ENCODE data around the gene ERGIC3.

The ERGIC3 gene

DNA sequence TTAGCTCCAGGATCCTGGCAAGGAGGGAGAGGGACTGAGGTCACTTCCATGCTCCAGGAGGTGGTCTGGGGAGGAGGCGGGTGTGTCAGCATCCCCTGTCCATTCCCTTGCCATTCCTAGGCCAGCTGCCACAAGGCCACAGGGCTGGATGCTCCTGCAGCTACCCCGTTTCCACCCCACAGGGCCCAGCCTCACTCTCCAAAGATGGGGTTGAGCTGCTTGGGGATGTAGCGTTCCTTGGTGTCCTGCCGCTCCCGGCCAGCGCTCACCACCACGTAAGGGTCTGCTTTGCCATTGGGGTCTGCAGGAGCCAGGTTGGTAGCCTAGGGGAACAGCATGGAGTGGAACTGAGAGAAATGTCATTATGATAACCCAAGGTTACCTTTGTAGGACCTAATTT, 23.0 kb downstream of the ERGIC3 start:
- Mint-ChIP-seq H3K27ac (no peak overlapping the region), H3K4me1 (peaks cover 7% of the 10 kb centered on the region), H3K27me3 (ENCODE audit: low read depth, poor library complexity) (peaks cover 5% of the 10 kb centered on the region), H3K4me3 (no peak overlapping the region), H3K36me3 (ENCODE audit: low read depth) (peaks cover 10% of the 10 kb centered on the region), H3K9me3 (no peaks in the 10 kb centered on the region)
- DNase-seq, result no peak
- TF ChIP-seq, protein P1, sequence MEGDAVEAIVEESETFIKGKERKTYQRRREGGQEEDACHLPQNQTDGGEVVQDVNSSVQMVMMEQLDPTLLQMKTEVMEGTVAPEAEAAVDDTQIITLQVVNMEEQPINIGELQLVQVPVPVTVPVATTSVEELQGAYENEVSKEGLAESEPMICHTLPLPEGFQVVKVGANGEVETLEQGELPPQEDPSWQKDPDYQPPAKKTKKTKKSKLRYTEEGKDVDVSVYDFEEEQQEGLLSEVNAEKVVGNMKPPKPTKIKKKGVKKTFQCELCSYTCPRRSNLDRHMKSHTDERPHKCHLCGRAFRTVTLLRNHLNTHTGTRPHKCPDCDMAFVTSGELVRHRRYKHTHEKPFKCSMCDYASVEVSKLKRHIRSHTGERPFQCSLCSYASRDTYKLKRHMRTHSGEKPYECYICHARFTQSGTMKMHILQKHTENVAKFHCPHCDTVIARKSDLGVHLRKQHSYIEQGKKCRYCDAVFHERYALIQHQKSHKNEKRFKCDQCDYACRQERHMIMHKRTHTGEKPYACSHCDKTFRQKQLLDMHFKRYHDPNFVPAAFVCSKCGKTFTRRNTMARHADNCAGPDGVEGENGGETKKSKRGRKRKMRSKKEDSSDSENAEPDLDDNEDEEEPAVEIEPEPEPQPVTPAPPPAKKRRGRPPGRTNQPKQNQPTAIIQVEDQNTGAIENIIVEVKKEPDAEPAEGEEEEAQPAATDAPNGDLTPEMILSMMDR (IDR thresholded peaks at IDR 0.05), result no peak

DNA sequence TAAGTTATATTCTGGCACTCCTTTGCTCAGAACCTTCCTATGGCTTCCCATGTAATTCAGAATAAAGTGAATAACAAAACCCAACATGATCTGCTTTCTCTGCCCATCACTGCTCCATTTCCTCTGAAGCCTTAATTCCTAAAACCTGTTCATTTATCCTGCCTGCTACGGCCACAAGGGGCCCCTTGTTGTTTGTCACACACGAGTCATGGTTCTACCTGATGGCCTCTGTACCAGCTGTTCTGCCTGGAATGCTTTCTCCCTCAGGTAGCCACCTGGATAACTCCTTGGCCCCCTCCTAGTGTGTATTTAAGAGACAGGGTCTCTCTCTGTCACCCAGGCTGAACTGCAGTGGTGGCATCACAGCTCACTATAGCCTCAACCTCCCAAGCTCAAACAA, 26.8 kb downstream of the ERGIC3 start:
- no peak for DNase-seq

GRCh38 chr20:35571555-35571954, 29.7 kb downstream of the ERGIC3 start:
- H3K4me3 Mint-ChIP-seq, result no peak overlapping the region

More for the DNA sequence above, 26.8 kb downstream of the ERGIC3 start:
- Mint-ChIP-seq H3K4me3 (no peak overlapping the region), H3K27ac (no peak overlapping the region), H3K9me3 (peaks cover 13% of the 10 kb centered on the region), H3K36me3 (ENCODE audit: low read depth) (peaks cover 25% of the 10 kb centered on the region), H3K27me3 (ENCODE audit: low read depth, poor library complexity) (peaks cover 8% of the 10 kb centered on the region), H3K4me1 (no peaks in the 10 kb centered on the region)
- TF ChIP-seq, protein P1 (IDR thresholded peaks at IDR 0.05), result peak; percentile 10

GRCh38 chr20:35572838-35573237, 31.0 kb downstream of the ERGIC3 start:
- no peak for DNase-seq
- H3K4me1 Mint-ChIP-seq, result no peaks in the 10 kb centered on the region
- H3K9me3 Mint-ChIP-seq, result peaks cover 24% of the 10 kb centered on the region
- TF ChIP-seq, protein P1 (IDR thresholded peaks at IDR 0.05), result no peak
- no peak overlapping the region for H3K4me3 Mint-ChIP-seq
- H3K36me3 Mint-ChIP-seq (ENCODE audit: low read depth), result peaks cover 43% of the 10 kb centered on the region
- H3K27me3 Mint-ChIP-seq (ENCODE audit: low read depth, poor library complexity), result peaks cover 19% of the 10 kb centered on the region
- no peak overlapping the region for H3K27ac Mint-ChIP-seq

More at GRCh38 chr20:35571555-35571954, 29.7 kb downstream of the ERGIC3 start:
- TF ChIP-seq, protein P1 (IDR thresholded peaks at IDR 0.05), result no peak
- Mint-ChIP-seq H3K27ac (no peak overlapping the region), H3K27me3 (ENCODE audit: low read depth, poor library complexity) (peaks cover 21% of the 10 kb centered on the region), H3K9me3 (peaks cover 24% of the 10 kb centered on the region), H3K4me1 (no peaks in the 10 kb centered on the region), H3K36me3 (ENCODE audit: low read depth) (peaks cover 39% of the 10 kb centered on the region)
- DNase-seq, result no peak

DNA sequence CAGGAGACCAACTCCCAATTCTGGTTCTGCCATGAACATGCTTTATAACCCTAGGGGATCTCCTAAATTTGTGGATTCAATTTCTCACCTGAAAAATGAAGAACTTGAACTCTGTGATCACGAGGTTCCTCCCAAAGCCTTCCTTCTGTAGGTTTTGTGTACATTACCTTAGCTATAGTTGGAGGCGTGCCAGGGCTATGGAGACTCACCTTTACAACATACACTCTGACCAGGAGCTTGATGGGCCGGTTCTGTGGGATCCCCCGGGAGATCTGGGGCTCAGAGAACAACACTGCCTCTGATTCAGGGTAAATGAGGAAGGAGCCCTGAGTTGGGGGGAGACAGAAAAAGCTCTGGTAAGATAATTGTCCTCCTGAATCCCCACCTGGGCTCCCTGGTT, 34.1 kb downstream of the ERGIC3 start:
- Mint-ChIP-seq H3K4me1 (no peaks in the 10 kb centered on the region), H3K27ac (no peak overlapping the region), H3K27me3 (ENCODE audit: low read depth, poor library complexity) (peaks cover 20% of the 10 kb centered on the region), H3K36me3 (ENCODE audit: low read depth) (peaks cover 43% of the 10 kb centered on the region), H3K4me3 (no peak overlapping the region), H3K9me3 (peaks cover 24% of the 10 kb centered on the region)
- TF ChIP-seq, protein P1 (IDR thresholded peaks at IDR 0.05), result no peak
- no peak for DNase-seq

GRCh38 chr20:35576816-35577215, 34.9 kb downstream of the ERGIC3 start:
- Mint-ChIP-seq H3K27me3 (ENCODE audit: low read depth, poor library complexity) (peaks cover 20% of the 10 kb centered on the region), H3K9me3 (peaks cover 21% of the 10 kb centered on the region)
- DNase-seq, result no peak

More at GRCh38 chr20:35576816-35577215, 34.9 kb downstream of the ERGIC3 start:
- TF ChIP-seq, protein P1 (IDR thresholded peaks at IDR 0.05), result no peak
- Mint-ChIP-seq H3K27ac (no peak overlapping the region), H3K4me3 (no peak overlapping the region), H3K36me3 (ENCODE audit: low read depth) (peaks cover 39% of the 10 kb centered on the region), H3K4me1 (no peaks in the 10 kb centered on the region)
